HepG2 (cell line): ENCODE measurements around the gene OPRL1.

Experiments
- GABPB1 ChIP-seq: IDR thresholded peaks from 2 replicates; pipeline ENCODE4 v1.6.1; 2016; ENCODE audit warnings: mild to moderate bottlenecking, missing genetic modification reagents, moderate library complexity, missing compliant biosample characterization
- GTF2F1 ChIP-seq: fragments of 150-350 bp; IDR thresholded peaks from 2 replicates; pipeline ENCODE4 v1.6.1; 2014; ENCODE audit warnings: low read length
- KLF9 ChIP-seq: IDR thresholded peaks from 2 replicates; pipeline ENCODE4 v1.6.1; 2016; ENCODE audit warnings: low read depth
- POGZ ChIP-seq: sonication (generic); formaldehyde crosslinking; IDR thresholded peaks from 2 replicates; pipeline ENCODE4 v1.4.0; 2020; ENCODE audit warnings: mild to moderate bottlenecking, missing genetic modification reagents

- TF ChIP-seq GABPB1 (CRISPR knock-in tag) (no peak), GTF2F1 (no peak), KLF9 (CRISPR knock-in tag) (no peak), POGZ (CRISPR knock-in tag) (no peak)
Observed at GRCh38 chr20:64048402-64049044, 31.4 kb upstream of the OPRL1 start.
